H1 (cell line): ENCODE measurements around the gene SLC22A6. TPM values are rescaled to one million over a fixed set of nuclear protein-coding genes. Genes with fewer than 3 reads are reported as not detected.
A peak's percentile ranks its signal among the peaks of the same experiment; 100 is the strongest.

Experiments used
- CTCF ChIA-PET: fragments of 300-600 bp; sonication (Branson Sonifier 250); formaldehyde crosslinking; loops from one replicate; lab custom pipeline; 2021; ENCODE audit not compliant: partially characterized antibody; lab: Charles Lee
- POLR2A ChIA-PET: fragments of 300-600 bp; sonication (Branson Sonifier 250); formaldehyde crosslinking; loops from one replicate; lab custom pipeline; 2021; ENCODE audit warnings: inconsistent platforms; ENCODE audit not compliant: partially characterized antibody; lab: Charles Lee
- DNase-seq, 2 experiments: peaks; one replicate each; pipeline versions ENCODE4 v3.0.0 to v3.0.0-alpha.2; 2010 to 2022; ENCODE audit warnings: low spot score in 2 of 2, low read depth in 1 of 2, mixed read lengths in 1 of 2
- FAIRE-seq: peaks from 2 replicates; lab custom pipeline; 2011; peaks lifted over from hg19 to GRCh38; lab: Jason Lieb, UNC
- H2AFZ ChIP-seq: 2 replicates; pipeline ENCODE4 v1.8.1; 2012; ENCODE audit warnings: low read length, inconsistent platforms
- H2AK5ac ChIP-seq: 2 replicates; pipeline ENCODE4 v1.6.1; 2013; ENCODE audit warnings: low read depth, low read length
- H2BK120ac ChIP-seq: replicated peaks from 2 replicates; pipeline ENCODE3; 2013; ENCODE audit warnings: low read depth, low read length, inconsistent platforms
- H2BK12ac ChIP-seq: 2 replicates; pipeline ENCODE4 v1.6.1; 2013; ENCODE audit warnings: low read depth, low read length
- H2BK15ac ChIP-seq: 2 replicates; pipeline ENCODE4 v1.6.1; 2013; ENCODE audit warnings: low read length
- H2BK20ac ChIP-seq: 2 replicates; pipeline ENCODE4 v1.6.1; 2013; ENCODE audit warnings: low read length
- H2BK5ac ChIP-seq: 2 replicates; pipeline ENCODE4 v1.6.1; 2013; ENCODE audit warnings: low read depth, low read length
- H3K14ac ChIP-seq: 2 replicates; pipeline ENCODE4 v1.6.1; 2013; ENCODE audit warnings: inconsistent platforms; ENCODE audit not compliant: insufficient read length
- H3K18ac ChIP-seq: 2 replicates; pipeline ENCODE4 v1.6.1; 2013; ENCODE audit warnings: low read length; ENCODE audit errors: extremely low read depth
- H3K23ac ChIP-seq: 2 replicates; pipeline ENCODE4 v1.6.1; 2013; ENCODE audit warnings: inconsistent platforms; ENCODE audit not compliant: insufficient read length
- H3K23me2 ChIP-seq: 2 replicates; pipeline ENCODE4 v1.6.1; 2013; ENCODE audit warnings: low read depth, low read length
- H3K27ac ChIP-seq: 2 replicates; pipeline ENCODE4 v1.6.1; 2011; ENCODE audit warnings: low read depth, low read length, inconsistent platforms
- H3K27me3 ChIP-seq, 4 experiments: replicated peaks in 1 of 4; 1 replicate in 1 of 4; 2 replicates in 3 of 4; pipeline versions ENCODE4 v1.6.1 to v1.8.1; 2011 to 2013; ENCODE audit warnings: low read length in 3 of 4, mild to moderate bottlenecking in 3 of 4, inconsistent platforms in 2 of 4, mixed read lengths in 2 of 4, moderate library complexity in 1 of 4; ENCODE audit not compliant: control insufficient read depth in 3 of 4, insufficient read depth in 3 of 4; ENCODE audit errors: extremely low read depth in 1 of 4
- H3K36me3 ChIP-seq, 4 experiments: 2 replicates each; pipeline versions ENCODE4 v1.6.1 to v1.8.1; 2011 to 2013; ENCODE audit warnings: mild to moderate bottlenecking in 4 of 4, low read length in 3 of 4, moderate library complexity in 2 of 4, control low read depth in 1 of 4, inconsistent platforms in 1 of 4; ENCODE audit not compliant: insufficient read depth in 4 of 4, control insufficient read depth in 2 of 4
- H3K4ac ChIP-seq: replicated peaks from 2 replicates; pipeline ENCODE3; 2013; ENCODE audit warnings: low read length, low read depth, mixed read lengths, inconsistent platforms; ENCODE audit not compliant: insufficient read length
- H3K4me1 ChIP-seq, 4 experiments: replicated peaks in 1 of 4; 1 replicate in 1 of 4; 2 replicates in 3 of 4; pipeline versions ENCODE4 v1.6.1 to v1.8.1; 2011 to 2013; ENCODE audit warnings: low read length in 3 of 4, inconsistent platforms in 2 of 4, mixed read lengths in 1 of 4; ENCODE audit not compliant: insufficient read depth in 4 of 4, control insufficient read depth in 3 of 4
- H3K4me2 ChIP-seq, 2 experiments: 2 replicates each; pipeline versions ENCODE4 v1.6.1 to v1.8.1; 2011 to 2013; ENCODE audit warnings: low read depth in 2 of 2, low read length in 2 of 2, control low read depth in 1 of 2, inconsistent platforms in 1 of 2, mild to moderate bottlenecking in 1 of 2; ENCODE audit not compliant: insufficient read depth in 1 of 2
- H3K4me3 ChIP-seq, 4 experiments: fragments of 200-600, 300-600 bp in 1 of 4; sonication (generic), shearing (Covaris generic), sonication (Bioruptor Twin) in 1 of 4; 2 replicates each; pipeline versions ENCODE4 v1.5.1 to v1.8.1; 2011 to 2016; ENCODE audit warnings: low read length in 4 of 4, low read depth in 3 of 4, control low read depth in 2 of 4, inconsistent platforms in 2 of 4, mild to moderate bottlenecking in 2 of 4, mixed read lengths in 1 of 4, moderate library complexity in 1 of 4; ENCODE audit not compliant: insufficient read depth in 2 of 4; ENCODE audit errors: extremely low read depth in 1 of 4
- H3K56ac ChIP-seq: replicated peaks from 2 replicates; pipeline ENCODE3; 2013; ENCODE audit warnings: low read depth, mild to moderate bottlenecking, mixed read lengths, low read length, inconsistent platforms; ENCODE audit not compliant: insufficient read length
- H3K79me1 ChIP-seq: 2 replicates; pipeline ENCODE4 v1.6.1; 2013; ENCODE audit warnings: low read depth, low read length, control low read depth
- H3K79me2 ChIP-seq, 2 experiments: 2 replicates each; pipeline versions ENCODE4 v1.6.1 to v1.8.1; 2012 to 2013; ENCODE audit warnings: low read length in 2 of 2, mild to moderate bottlenecking in 2 of 2, inconsistent platforms in 1 of 2; ENCODE audit not compliant: insufficient read depth in 2 of 2, control insufficient read depth in 1 of 2
- H3K9ac ChIP-seq, 4 experiments: replicated peaks in 1 of 4; 1 replicate in 1 of 4; 2 replicates in 3 of 4; pipeline versions ENCODE4 v1.6.1 to v1.8.1; 2011 to 2013; ENCODE audit warnings: low read depth in 3 of 4, low read length in 3 of 4, control low read depth in 2 of 4, mild to moderate bottlenecking in 2 of 4, moderate library complexity in 2 of 4, inconsistent platforms in 1 of 4; ENCODE audit errors: extremely low read depth in 1 of 4
- H3K9me3 ChIP-seq, 2 experiments: 2 replicates each; pipeline versions ENCODE4 v1.6.1 to v1.8.1; 2012 to 2013; ENCODE audit warnings: mild to moderate bottlenecking in 2 of 2, moderate library complexity in 2 of 2, control low read depth in 1 of 2, inconsistent platforms in 1 of 2, low read depth in 1 of 2, low read length in 1 of 2, mixed read lengths in 1 of 2; ENCODE audit not compliant: insufficient read depth in 2 of 2
- H4K20me1 ChIP-seq, 2 experiments: replicated peaks in 1 of 2; 2 replicates each; pipeline versions ENCODE3 to v1.8.1; 2011 to 2013; ENCODE audit warnings: inconsistent platforms in 2 of 2, low read length in 2 of 2, mild to moderate bottlenecking in 1 of 2; ENCODE audit not compliant: insufficient read depth in 2 of 2, control insufficient read depth in 1 of 2
- H4K5ac ChIP-seq: 2 replicates; pipeline ENCODE4 v1.6.1; 2013; ENCODE audit warnings: low read length, low read depth, mixed read lengths, inconsistent platforms; ENCODE audit not compliant: insufficient read length
- H4K8ac ChIP-seq: 2 replicates; pipeline ENCODE4 v1.8.0; 2013; ENCODE audit warnings: mild to moderate bottlenecking, moderate library complexity, low read length, inconsistent platforms; ENCODE audit not compliant: insufficient read depth; ENCODE audit errors: extremely low read depth
- H4K91ac ChIP-seq: replicated peaks from 2 replicates; pipeline ENCODE3; 2013; ENCODE audit warnings: low read length, mixed read lengths, inconsistent platforms; ENCODE audit not compliant: insufficient read length
- CREB1 ChIP-seq: IDR thresholded peaks from 2 replicates; pipeline ENCODE4 v1.6.1; 2012; ENCODE audit warnings: inconsistent platforms
- HDAC2 ChIP-seq, 2 experiments: fragments of 300-600 bp in 1 of 2; sonication (generic) in 1 of 2; IDR thresholded peaks; 2 replicates each; pipeline ENCODE4 v1.6.1; 2011 to 2012; ENCODE audit warnings: low read depth in 2 of 2, low read length in 2 of 2, mild to moderate bottlenecking in 2 of 2, moderate library complexity in 2 of 2, borderline replicate concordance in 1 of 2, inconsistent platforms in 1 of 2
- KDM5A ChIP-seq: fragments of 200-600 bp; IDR thresholded peaks from 2 replicates; pipeline ENCODE4 v1.7.1; 2012; ENCODE audit warnings: mild to moderate bottlenecking, low read length, inconsistent platforms, mixed read lengths
- POLR2A ChIP-seq, 2 experiments: IDR thresholded peaks; 1 replicate in 1 of 2; 2 replicates in 1 of 2; pipeline ENCODE4 v1.6.1; 2011; ENCODE audit warnings: low read depth in 2 of 2, low read length in 2 of 2, mild to moderate bottlenecking in 2 of 2; ENCODE audit errors: control extremely low read depth in 1 of 2
- RAD21 ChIP-seq, 2 experiments: IDR thresholded peaks in 1 of 2; conservative IDR thresholded peaks in 1 of 2; 2 replicates each; pipeline ENCODE4 v1.6.1; 2011; ENCODE audit warnings: low read depth in 2 of 2, low read length in 2 of 2, improper control_type of control experiment in 1 of 2, inconsistent platforms in 1 of 2, mild to moderate bottlenecking in 1 of 2, moderate library complexity in 1 of 2
- SAP30 ChIP-seq: fragments of 300-600 bp; sonication (generic); IDR thresholded peaks from 2 replicates; pipeline ENCODE4 v1.7.1; 2012; ENCODE audit warnings: low read length, moderate library complexity, mild to moderate bottlenecking, inconsistent platforms; ENCODE audit not compliant: insufficient read depth, insufficient replicate concordance
- SIN3A ChIP-seq, 2 experiments: IDR thresholded peaks in 1 of 2; conservative IDR thresholded peaks in 1 of 2; 2 replicates each; pipeline ENCODE4 v1.6.1; 2011 to 2012; ENCODE audit warnings: low read length in 2 of 2, improper control_type of control experiment in 1 of 2, low read depth in 1 of 2, mild to moderate bottlenecking in 1 of 2
- TBP ChIP-seq: IDR thresholded peaks from 2 replicates; pipeline ENCODE4 v1.6.1; 2011; ENCODE audit warnings: low read depth, low read length, improper control_type of control experiment
- WGBS, 2 experiments: shearing (Covaris generic) in 1 of 2; methylation state at CpG; one replicate each; pipeline versions ENCODE4 v1.1.6 to v1.1.7; 2013 to 2015; ENCODE audit warnings: low lambda C conversion rate in 2 of 2, mixed read lengths in 2 of 2, inconsistent platforms in 1 of 2, low coverage in 1 of 2, missing lambda C conversion rate in 1 of 2; ENCODE audit not compliant: insufficient replicate concordance in 2 of 2, insufficient coverage in 1 of 2, insufficient read length in 1 of 2; ENCODE audit errors: extremely low coverage in 1 of 2, missing lambda C conversion rate in 1 of 2; 5-methylcytosine and 5-hydroxymethylcytosine counted together
- polyA plus RNA-seq, 7 experiments: library from polyadenylated mRNA; depleted of rRNA in 3 of 7; stranded (reverse) in 5 of 7; unstranded in 2 of 7; fragments of >200 nt in 5 of 7; fragments of 200-250 nt in 2 of 7; gene quantifications; 1 replicate in 5 of 7; 2 replicates in 1 of 7; 4 replicates in 1 of 7; pipeline versions ENCODE4 v1.2.1 to v1.2.3, GENCODE V29; 2011 to 2013; ENCODE audit warnings: missing spikeins in 2 of 7, mixed read lengths in 2 of 7
- total RNA-seq: library from RNA; stranded (reverse); fragmentation: NEBNext Ultra II Directional; extraction: Animal tissue kit (Norgen Biotek cat#: 25700); gene quantifications from 2 replicates; pipeline ENCODE4 v1.2.1, GENCODE V29; 2021
- TF ChIP-seq, protein P1 (sequence below): IDR thresholded peaks from 2 replicates; pipeline ENCODE4 v1.6.1; 2012; ENCODE audit warnings: inconsistent platforms
- TF ChIP-seq, protein P2 (sequence below): IDR thresholded peaks from 2 replicates; pipeline ENCODE4 v1.6.1; 2012; ENCODE audit warnings: inconsistent platforms

Gene SLC22A6
- total and polyA plus RNA-seq, 2 of the 8 experiments (the other 6 are each of a cell fraction or from before 2014, with no cell fraction given) = not detected

GRCh38 chr11:63020671-63021291 lies 36.0 kb upstream of the SLC22A6 start:
- peak overlapping the region; percentile 43; the same call in 1 of the 2 replicates for H4K8ac ChIP-seq
- H3K56ac ChIP-seq = no peak overlapping the region
- H2BK12ac ChIP-seq = no peak overlapping the region
- no peak overlapping the region for H3K23ac ChIP-seq
- H4K20me1 ChIP-seq = no peaks in the 10 kb centered on the region
- H2AFZ ChIP-seq = no peak overlapping the region
- no peak overlapping the region for H4K5ac ChIP-seq
- peaks cover 0 to 4% (median 2%) of the 10 kb centered on the region in 4 experiments; a peak in 3 of 7 replicates for H3K27me3 ChIP-seq
- WGBS, 2 experiments = 47% methylated on average over 24 of the region's 24 CpGs; no CpG with 5 or more reads in 1 of the 2 experiments
- no peak overlapping the region for H2BK120ac ChIP-seq
- ChIA-PET CTCF (interaction anchor here (0.6 to 8.6 kb wide), 44 partner anchors 10 to 948 kb away, joined by 3 to 435 read pairs (median 4); partner anchors contain the start of genes CHRM1 and SLC22A6), POLR2A (interaction anchor here (0.6 to 2.2 kb wide), 14 partner anchors 33 to 515 kb away, joined by 3 to 8 read pairs (median 4); partner anchors contain the start of gene WDR74)
- H3K23me2 ChIP-seq = no peaks in the 10 kb centered on the region; the same call in 1 of the 2 replicates
- peak overlapping the region; percentile 81; the same call in 1 of the 2 replicates for H2BK15ac ChIP-seq
- no peak overlapping the region for H4K91ac ChIP-seq
- H3K79me2 ChIP-seq = no peaks in the 10 kb centered on the region
- H3K4me2 ChIP-seq = peak overlapping the region; percentile 2 to 53; a peak in 3 of 4 replicates
- H3K4ac ChIP-seq = no peak overlapping the region
- H3K4me3 ChIP-seq = peak overlapping the region in 1 of 4 experiments; percentile 32; a peak in 1 of 8 replicates
- DNase-seq (peak; percentile 36 to 97), FAIRE-seq (peak; percentile 79)
- no peaks in the 10 kb centered on the region for H3K79me1 ChIP-seq
- no peak overlapping the region for H3K14ac ChIP-seq
- H3K4me1 ChIP-seq = peaks cover 0 to 12% (median 7%) of the 10 kb centered on the region in 4 experiments; a peak in 6 of 7 replicates
- no peak overlapping the region for H3K27ac ChIP-seq
- no peaks in the 10 kb centered on the region for H3K9me3 ChIP-seq
- no peak overlapping the region for H3K18ac ChIP-seq
- H2AK5ac ChIP-seq = no peak overlapping the region
- H3K36me3 ChIP-seq = no peaks in the 10 kb centered on the region
- H2BK5ac ChIP-seq = no peak overlapping the region
- no peak overlapping the region for H3K9ac ChIP-seq
- no peak overlapping the region for H2BK20ac ChIP-seq
- 0 out of 4 replicates have a peak, but pooled peaks of 1 of the 2 experiments have one; percentile 10 for TF ChIP-seq SIN3A (conservative IDR thresholded peaks at IDR 0.05 in 1 of 2, IDR thresholded peaks at IDR 0.05 in 1 of 2; ENCODE audit: low read depth in 1 of 2, low read length in 2 of 2)
- TF ChIP-seq HDAC2 (IDR thresholded peaks at IDR 0.05; ENCODE audit: borderline replicate concordance in 1 of 2, low read depth in 2 of 2, low read length in 2 of 2) = no peak
- no peak for TF ChIP-seq POLR2A (IDR thresholded peaks at IDR 0.05; ENCODE audit: control extremely low read depth in 1 of 2, low read depth in 2 of 2, low read length in 2 of 2)
- no peak for TF ChIP-seq SAP30
- TF ChIP-seq, protein P1, sequence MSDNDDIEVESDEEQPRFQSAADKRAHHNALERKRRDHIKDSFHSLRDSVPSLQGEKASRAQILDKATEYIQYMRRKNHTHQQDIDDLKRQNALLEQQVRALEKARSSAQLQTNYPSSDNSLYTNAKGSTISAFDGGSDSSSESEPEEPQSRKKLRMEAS = peak; percentile 70; the same call in 1 of the 2 replicates
- TF ChIP-seq KDM5A = no peak
- TF ChIP-seq, protein P2, sequence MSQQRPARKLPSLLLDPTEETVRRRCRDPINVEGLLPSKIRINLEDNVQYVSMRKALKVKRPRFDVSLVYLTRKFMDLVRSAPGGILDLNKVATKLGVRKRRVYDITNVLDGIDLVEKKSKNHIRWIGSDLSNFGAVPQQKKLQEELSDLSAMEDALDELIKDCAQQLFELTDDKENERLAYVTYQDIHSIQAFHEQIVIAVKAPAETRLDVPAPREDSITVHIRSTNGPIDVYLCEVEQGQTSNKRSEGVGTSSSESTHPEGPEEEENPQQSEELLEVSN = peak; percentile 68; the same call in 1 of the 2 replicates
- no peak for TF ChIP-seq CREB1
- TF ChIP-seq RAD21 (IDR thresholded peaks at IDR 0.05 in 1 of 2, conservative IDR thresholded peaks at IDR 0.05 in 1 of 2; ENCODE audit: low read depth in 2 of 2, low read length in 2 of 2) = peak; percentile 70 to 79
- 0 out of 2 replicates have a peak, but pooled peaks have one; percentile 26 for TF ChIP-seq TBP
